HUES48 (cell line): ENCODE measurements around the gene IST1.
"Not testable (repeated sequence)": the region's sequence is repeated elsewhere in the genome, so short reads cannot be mapped to it uniquely, and the experiment has no call there.

ENCODE experiments used
- H3K27ac ChIP-seq: one replicate; pipeline ENCODE4 v1.7.0; 2013; ENCODE audit warnings: low read depth, low read length, inconsistent platforms
- H3K27me3 ChIP-seq: 2 replicates; pipeline ENCODE4 v1.6.1; 2013; ENCODE audit warnings: mild to moderate bottlenecking, low read length; ENCODE audit not compliant: control insufficient read depth, insufficient read depth
- H3K36me3 ChIP-seq: 2 replicates; pipeline ENCODE4 v1.6.1; 2013; ENCODE audit warnings: low read length; ENCODE audit not compliant: control insufficient read depth, insufficient read depth
- H3K4me1 ChIP-seq: 2 replicates; pipeline ENCODE4 v1.6.1; 2013; ENCODE audit warnings: mild to moderate bottlenecking, low read length; ENCODE audit not compliant: control insufficient read depth, insufficient read depth
- H3K4me3 ChIP-seq: 2 replicates; pipeline ENCODE4 v1.5.1; 2013; ENCODE audit warnings: mild to moderate bottlenecking, low read depth, low read length
- H3K9ac ChIP-seq: 2 replicates; pipeline ENCODE4 v1.6.1; 2013; ENCODE audit warnings: mild to moderate bottlenecking, low read depth, low read length, moderate library complexity
- H3K9me3 ChIP-seq: 2 replicates; pipeline ENCODE4 v1.6.1; 2013; ENCODE audit warnings: low read length; ENCODE audit not compliant: control insufficient read depth, insufficient read depth

Gene IST1

GRCh38 chr16:71902656-71903365, 7.5 kb downstream of the IST1 start:
- Histone ChIP-seq H3K9ac (no peak overlapping the region), H3K9me3 (no peaks in the 10 kb centered on the region), H3K36me3 (no peaks in the 10 kb centered on the region), H3K4me1 (0 out of 2 replicates have a peak, but pooled peaks cover 3% of the 10 kb centered on the region), H3K27me3 (no peaks in the 10 kb centered on the region), H3K27ac (no peak overlapping the region), H3K4me3 (no peak overlapping the region)

GRCh38 chr16:71903608-71904007, 8.3 kb downstream of the IST1 start:
- H3K4me3 ChIP-seq: no peak overlapping the region
- no peak overlapping the region for H3K27ac ChIP-seq
- H3K4me1 ChIP-seq: 0 out of 2 replicates have a peak, but pooled peaks cover 3% of the 10 kb centered on the region
- no peaks in the 10 kb centered on the region for H3K9me3 ChIP-seq
- H3K27me3 ChIP-seq: no peaks in the 10 kb centered on the region
- H3K36me3 ChIP-seq: 0 out of 2 replicates have a peak, but pooled peaks cover 2% of the 10 kb centered on the region
- no peak overlapping the region for H3K9ac ChIP-seq

GRCh38 chr16:71904239-71904638, 8.9 kb downstream of the IST1 start:
- Histone ChIP-seq H3K36me3 (peaks cover 8% of the 10 kb centered on the region; the same call in 1 of the 2 replicates), H3K27ac (no peak overlapping the region), H3K4me3 (no peak overlapping the region), H3K9me3 (no peaks in the 10 kb centered on the region), H3K4me1 (0 out of 2 replicates have a peak, but pooled peaks cover 3% of the 10 kb centered on the region), H3K27me3 (no peaks in the 10 kb centered on the region), H3K9ac (no peak overlapping the region)

- not testable (repeated sequence) for H3K27me3 ChIP-seq, H3K4me3 ChIP-seq, H3K9ac ChIP-seq, H3K27ac ChIP-seq, H3K9me3 ChIP-seq, H3K4me1 ChIP-seq
- H3K36me3 ChIP-seq: peaks cover 11% of the 10 kb centered on the region; the same call in 1 of the 2 replicates
Observed at GRCh38 chr16:71905765-71906164, 10.4 kb downstream of the IST1 start.

- no peak overlapping the region for H3K4me3 ChIP-seq
- no peaks in the 10 kb centered on the region for H3K27me3 ChIP-seq
- no peaks in the 10 kb centered on the region for H3K9me3 ChIP-seq
- no peak overlapping the region for H3K9ac ChIP-seq
- H3K27ac ChIP-seq: no peak overlapping the region
- H3K36me3 ChIP-seq: peaks cover 26% of the 10 kb centered on the region
- no peaks in the 10 kb centered on the region for H3K4me1 ChIP-seq
Observed at GRCh38 chr16:71911121-71911520, 15.8 kb downstream of the IST1 start.

GRCh38 chr16:71912534-71913275, 17.4 kb downstream of the IST1 start:
- peaks cover 42% of the 10 kb centered on the region for H3K36me3 ChIP-seq
- no peak overlapping the region for H3K27ac ChIP-seq
- H3K4me3 ChIP-seq: no peak overlapping the region
- H3K9me3 ChIP-seq: no peaks in the 10 kb centered on the region
- H3K9ac ChIP-seq: no peak overlapping the region
- H3K4me1 ChIP-seq: no peaks in the 10 kb centered on the region
- no peaks in the 10 kb centered on the region for H3K27me3 ChIP-seq

GRCh38 chr16:71914802-71915201, 19.5 kb downstream of the IST1 start:
- no peak overlapping the region for H3K27ac ChIP-seq
- H3K36me3 ChIP-seq: peaks cover 52% of the 10 kb centered on the region
- H3K27me3 ChIP-seq: no peaks in the 10 kb centered on the region
- H3K4me1 ChIP-seq: no peaks in the 10 kb centered on the region
- H3K4me3 ChIP-seq: no peak overlapping the region
- H3K9me3 ChIP-seq: no peaks in the 10 kb centered on the region
- H3K9ac ChIP-seq: no peak overlapping the region

- no peak overlapping the region for H3K27ac ChIP-seq
- no peaks in the 10 kb centered on the region for H3K9me3 ChIP-seq
- no peak overlapping the region for H3K9ac ChIP-seq
- H3K36me3 ChIP-seq: peaks cover 58% of the 10 kb centered on the region
- no peaks in the 10 kb centered on the region for H3K27me3 ChIP-seq
- no peaks in the 10 kb centered on the region for H3K4me1 ChIP-seq
- H3K4me3 ChIP-seq: no peak overlapping the region
Observed at GRCh38 chr16:71915350-71915749, 20.0 kb downstream of the IST1 start.

- Histone ChIP-seq H3K27ac (no peak overlapping the region), H3K36me3 (peaks cover 69% of the 10 kb centered on the region), H3K27me3 (no peaks in the 10 kb centered on the region), H3K9me3 (no peaks in the 10 kb centered on the region), H3K9ac (no peak overlapping the region), H3K4me1 (no peaks in the 10 kb centered on the region), H3K4me3 (no peak overlapping the region)
Observed at GRCh38 chr16:71916397-71916920, 21.1 kb downstream of the IST1 start.

- peaks cover 82% of the 10 kb centered on the region for H3K36me3 ChIP-seq
- no peak overlapping the region for H3K9ac ChIP-seq
- no peaks in the 10 kb centered on the region for H3K4me1 ChIP-seq
- H3K27me3 ChIP-seq: no peaks in the 10 kb centered on the region
- no peak overlapping the region for H3K27ac ChIP-seq
- no peak overlapping the region for H3K4me3 ChIP-seq
- H3K9me3 ChIP-seq: no peaks in the 10 kb centered on the region
Observed at GRCh38 chr16:71917900-71918299, 22.6 kb downstream of the IST1 start.

- Histone ChIP-seq H3K9ac (no peak overlapping the region), H3K4me3 (no peak overlapping the region), H3K27me3 (no peaks in the 10 kb centered on the region), H3K27ac (no peak overlapping the region), H3K9me3 (no peaks in the 10 kb centered on the region), H3K4me1 (no peaks in the 10 kb centered on the region), H3K36me3 (peaks cover 94% of the 10 kb centered on the region)
Observed at GRCh38 chr16:71919035-71919434, 23.7 kb downstream of the IST1 start.
